Neuronal stem cell (in vitro differentiated cells): Measurements from ENCODE around the gene ANXA4.
A peak's percentile ranks its signal among the peaks of the same experiment; 100 is the strongest.

Source experiments
- DNase-seq: peaks from one replicate; pipeline ENCODE4 v3.0.0-alpha.2; 2013; ENCODE audit warnings: low spot score
- H2AFZ ChIP-seq: one replicate; pipeline ENCODE4 v1.6.1; 2013; ENCODE audit warnings: mild to moderate bottlenecking, low read length, inconsistent platforms
- H2AK5ac ChIP-seq: 2 replicates; pipeline ENCODE4 v1.6.1; 2013; ENCODE audit warnings: low read depth, mild to moderate bottlenecking, inconsistent platforms, low read length, moderate library complexity, mixed read lengths
- H2BK120ac ChIP-seq: 2 replicates; pipeline ENCODE4 v1.6.1; 2013; ENCODE audit warnings: low read depth, mild to moderate bottlenecking, inconsistent platforms, low read length, moderate library complexity, mixed read lengths
- H2BK12ac ChIP-seq: one replicate; pipeline ENCODE4 v1.6.1; 2013; ENCODE audit warnings: low read length, inconsistent platforms
- H2BK15ac ChIP-seq: 2 replicates; pipeline ENCODE4 v1.6.1; 2013; ENCODE audit warnings: mild to moderate bottlenecking, low read length, inconsistent platforms, mixed read lengths
- H2BK5ac ChIP-seq: one replicate; pipeline ENCODE4 v1.6.1; 2013; ENCODE audit warnings: inconsistent platforms, mild to moderate bottlenecking, low read length, moderate library complexity
- H3K14ac ChIP-seq: one replicate; pipeline ENCODE4 v1.6.1; 2013; ENCODE audit warnings: low read length, inconsistent platforms
- H3K18ac ChIP-seq: 2 replicates; pipeline ENCODE4 v1.6.1; 2013; ENCODE audit warnings: low read length, inconsistent platforms
- H3K23ac ChIP-seq: 2 replicates; pipeline ENCODE4 v1.6.1; 2013; ENCODE audit warnings: low read depth, mild to moderate bottlenecking, mixed read lengths, low read length, inconsistent platforms; ENCODE audit not compliant: poor library complexity
- H3K27ac ChIP-seq: replicated peaks from 3 replicates; pipeline ENCODE4 v1.5.1; 2013; ENCODE audit warnings: low read length, inconsistent platforms
- H3K27me3 ChIP-seq, 3 experiments: 2 replicates each; pipeline ENCODE4 v1.6.1; 2013; ENCODE audit warnings: low read length in 3 of 3, mild to moderate bottlenecking in 2 of 3, inconsistent platforms in 1 of 3, low read depth in 1 of 3, mixed read lengths in 1 of 3, moderate library complexity in 1 of 3; ENCODE audit not compliant: control insufficient read depth in 3 of 3, insufficient read depth in 3 of 3
- H3K36me3 ChIP-seq, 2 donors: replicated peaks in 1 of 2; 2 replicates each; pipeline ENCODE4 v1.6.1; 2013; ENCODE audit warnings: low read length in 2 of 2; ENCODE audit not compliant: control insufficient read depth in 2 of 2, insufficient read depth in 2 of 2
- H3K4ac ChIP-seq: 2 replicates; pipeline ENCODE4 v1.6.1; 2013; ENCODE audit warnings: inconsistent platforms, mild to moderate bottlenecking, low read length, moderate library complexity
- H3K4me1 ChIP-seq, 2 donors: 1 replicate in 1 of 2; 2 replicates in 1 of 2; pipeline ENCODE4 v1.6.1; 2013; ENCODE audit warnings: low read length in 2 of 2, low read depth in 1 of 2; ENCODE audit not compliant: control insufficient read depth in 2 of 2, insufficient read depth in 1 of 2
- H3K4me2 ChIP-seq: one replicate; pipeline ENCODE4 v1.6.1; 2013; ENCODE audit warnings: mild to moderate bottlenecking, low read length, inconsistent platforms; ENCODE audit not compliant: insufficient read depth, poor library complexity, severe bottlenecking
- H3K4me3 ChIP-seq, 2 donors: 2 replicates each; pipeline ENCODE4 v1.5.1; 2013; ENCODE audit warnings: low read length in 2 of 2, mild to moderate bottlenecking in 2 of 2, inconsistent platforms in 1 of 2, moderate library complexity in 1 of 2
- H3K79me1 ChIP-seq: one replicate; pipeline ENCODE4 v1.6.1; 2013; ENCODE audit warnings: low read depth, mild to moderate bottlenecking, inconsistent platforms, low read length, moderate library complexity
- H3K9ac ChIP-seq: one replicate; pipeline ENCODE4 v1.6.1; 2013; ENCODE audit warnings: mild to moderate bottlenecking, low read depth, low read length, inconsistent platforms; ENCODE audit not compliant: poor library complexity
- H3K9me3 ChIP-seq, 2 donors: replicated peaks in 1 of 2; 2 replicates each; pipeline versions ENCODE3 to v1.6.1; 2013; ENCODE audit warnings: low read length in 2 of 2, mild to moderate bottlenecking in 2 of 2, inconsistent platforms in 1 of 2, low read depth in 1 of 2, mixed read lengths in 1 of 2, moderate library complexity in 1 of 2; ENCODE audit not compliant: control insufficient read depth in 2 of 2, insufficient read depth in 1 of 2
- H4K8ac ChIP-seq: one replicate; pipeline ENCODE4 v1.6.1; 2013; ENCODE audit warnings: low read depth, mild to moderate bottlenecking, inconsistent platforms, low read length, moderate library complexity
- H4K91ac ChIP-seq: one replicate; pipeline ENCODE4 v1.6.1; 2013; ENCODE audit warnings: low read length, low read depth, mild to moderate bottlenecking, inconsistent platforms; ENCODE audit not compliant: poor library complexity
- WGBS, 2 donors: extraction: QIAGEN DNeasy Blood & Tissue Kit; methylation state at CpG; one replicate each; pipeline ENCODE4 v1.1.7; 2013; ENCODE audit warnings: missing lambda C conversion rate in 2 of 2, mixed read lengths in 1 of 2; ENCODE audit not compliant: insufficient read length in 2 of 2, insufficient replicate concordance in 1 of 2; ENCODE audit errors: extremely low coverage in 2 of 2; 5-methylcytosine and 5-hydroxymethylcytosine counted together

The ANXA4 gene

DNA sequence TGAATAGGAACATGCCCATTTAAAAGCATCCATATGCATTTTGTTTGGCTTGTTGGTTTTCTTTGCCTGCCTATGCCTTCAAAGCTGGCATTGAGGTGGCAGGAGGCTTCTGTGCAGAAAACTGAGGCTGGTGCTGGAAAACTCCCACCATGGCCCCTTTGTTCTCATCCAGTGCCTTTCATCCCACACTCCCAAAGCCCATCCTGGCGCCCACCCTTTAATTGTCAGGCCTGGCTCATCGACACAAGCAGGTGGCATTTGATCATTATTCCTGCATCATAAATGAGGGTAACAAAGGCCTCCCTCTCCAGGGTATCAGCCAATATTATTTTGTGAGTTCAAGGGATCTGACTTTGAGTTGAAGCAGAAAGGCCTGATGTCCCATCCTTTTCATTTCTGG, 24.7 kb upstream of the ANXA4 start:
- Histone ChIP-seq H3K4me2 (no peak overlapping the region), H2AFZ (no peak overlapping the region), H3K14ac (no peak overlapping the region), H2BK12ac (no peak overlapping the region), H3K79me1 (no peaks in the 10 kb centered on the region), H3K9ac (no peak overlapping the region), H2BK120ac (no peak overlapping the region), H4K8ac (no peak overlapping the region), H2BK5ac (no peak overlapping the region), H3K4me1 (peaks cover 6 to 10% of the 10 kb centered on the region in 2 donors), H3K27ac (no peak overlapping the region), H3K9me3 (peaks cover 0 to 2% of the 10 kb centered on the region in 2 donors), H3K4ac (no peak overlapping the region), H3K23ac (no peak overlapping the region), H3K4me3 (no peak overlapping the region), H3K18ac (no peak overlapping the region), H3K36me3 (peaks cover 0 to 2% of the 10 kb centered on the region in 2 donors), H3K27me3 (no peaks in the 10 kb centered on the region), H2AK5ac (no peak overlapping the region), H4K91ac (no peak overlapping the region), H2BK15ac (no peak overlapping the region)
- no peak for DNase-seq
- no CpG with 5 or more reads among the region's 2 CpGs for WGBS, 2 donors

DNA sequence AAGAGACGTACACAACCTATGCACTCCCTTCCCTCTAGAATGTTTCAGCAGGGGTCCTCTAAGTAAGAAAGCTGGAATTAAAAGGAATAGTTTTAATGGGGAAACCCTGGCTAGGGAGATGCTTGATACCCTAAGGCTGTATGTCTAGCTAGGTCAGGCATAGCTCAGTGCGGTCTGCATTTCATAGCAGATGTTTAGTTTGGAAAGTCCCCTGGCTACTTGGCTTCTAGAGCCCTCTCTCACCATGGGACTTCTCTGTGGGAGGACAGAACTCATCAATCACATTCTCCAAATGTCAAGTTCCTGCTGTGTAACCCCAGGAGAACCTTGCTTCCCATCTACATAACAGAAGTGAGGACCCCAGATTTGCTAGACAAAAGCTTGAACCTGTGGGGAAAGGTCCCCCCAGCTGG, 24.1 kb upstream of the ANXA4 start:
- WGBS, 2 donors: no CpG with 5 or more reads among the region's 2 CpGs
- Histone ChIP-seq H3K9ac (no peak overlapping the region), H4K91ac (no peak overlapping the region), H3K4me1 (peaks cover 6 to 10% of the 10 kb centered on the region in 2 donors), H2BK12ac (no peak overlapping the region), H2BK5ac (no peak overlapping the region), H3K4me3 (no peak overlapping the region), H3K27ac (no peak overlapping the region), H2BK120ac (no peak overlapping the region), H2AFZ (no peak overlapping the region), H2AK5ac (no peak overlapping the region), H3K9me3 (peaks cover 0 to 2% of the 10 kb centered on the region in 2 donors), H2BK15ac (no peak overlapping the region), H3K4ac (no peak overlapping the region), H3K79me1 (no peaks in the 10 kb centered on the region), H3K4me2 (no peak overlapping the region), H3K27me3 (no peaks in the 10 kb centered on the region), H4K8ac (no peak overlapping the region), H3K14ac (no peak overlapping the region), H3K18ac (no peak overlapping the region), H3K36me3 (peaks cover 0 to 2% of the 10 kb centered on the region in 2 donors), H3K23ac (no peak overlapping the region)
- DNase-seq: no peak

DNA sequence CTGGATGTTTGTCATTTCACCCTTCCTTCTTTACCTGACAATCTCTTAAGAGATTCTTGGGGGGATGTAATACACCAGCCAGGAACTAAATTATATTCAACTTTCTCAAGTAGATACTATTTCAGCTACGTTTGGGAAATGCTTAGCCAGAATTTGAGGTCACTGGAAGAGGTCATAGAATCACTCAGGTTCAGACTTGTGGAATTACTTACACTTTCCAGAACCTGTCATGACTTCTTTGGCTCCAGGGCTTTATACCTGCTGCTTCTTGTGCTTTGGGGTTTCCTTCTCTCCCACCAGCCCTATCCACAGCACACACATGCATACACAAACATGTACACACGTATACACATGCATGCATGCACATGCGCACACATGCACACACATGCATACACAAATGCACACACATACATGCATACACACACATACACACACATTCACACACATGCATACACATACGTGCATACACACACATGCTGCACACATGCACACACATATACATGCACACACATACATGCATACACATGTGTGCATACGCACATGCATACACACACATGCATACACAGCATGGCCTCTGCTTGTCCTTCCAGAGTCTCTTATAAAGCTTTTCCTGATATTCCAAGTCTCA, 23.5 kb upstream of the ANXA4 start:
- Histone ChIP-seq H4K91ac (no peak overlapping the region), H3K4me1 (peaks cover 6 to 10% of the 10 kb centered on the region in 2 donors), H2BK5ac (no peak overlapping the region), H3K4ac (no peak overlapping the region), H3K4me3 (peak overlapping the region in 1 of 2 donors; percentile 69), H3K18ac (no peak overlapping the region), H3K14ac (no peak overlapping the region), H2AK5ac (no peak overlapping the region), H3K79me1 (no peaks in the 10 kb centered on the region), H3K27ac (no peak overlapping the region), H2BK12ac (peak overlapping the region; percentile 47), H3K23ac (peak overlapping the region; percentile 26), H4K8ac (no peak overlapping the region), H2BK120ac (no peak overlapping the region), H2BK15ac (no peak overlapping the region), H3K4me2 (no peak overlapping the region), H3K36me3 (peaks cover 0 to 2% of the 10 kb centered on the region in 2 donors), H3K27me3 (no peaks in the 10 kb centered on the region), H3K9me3 (peaks cover 0 to 2% of the 10 kb centered on the region in 2 donors), H3K9ac (peak overlapping the region; percentile 65), H2AFZ (no peak overlapping the region)
- WGBS, 2 donors: no CpG with 5 or more reads among the region's 5 CpGs
- DNase-seq: no peak

DNA sequence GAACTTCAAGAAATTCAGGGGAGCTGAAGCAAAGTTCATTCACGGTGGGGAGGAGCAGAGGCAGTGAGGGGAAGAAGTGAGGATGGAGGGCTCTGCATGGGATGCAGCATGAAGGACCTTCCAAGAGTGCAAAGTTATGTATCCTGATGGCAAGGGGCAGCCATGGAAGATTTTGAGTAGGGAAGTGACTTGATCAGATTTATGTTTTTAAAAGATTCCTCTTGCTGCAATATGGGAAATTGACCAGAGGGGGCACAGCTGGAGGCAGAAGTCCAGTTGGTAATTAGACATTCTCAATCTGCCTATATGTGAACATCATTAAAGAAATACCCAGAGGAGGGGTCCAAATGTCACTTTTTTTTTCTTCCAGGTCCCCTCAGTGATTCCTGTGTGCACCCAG, 21.5 kb upstream of the ANXA4 start:
- no peak overlapping the region for H3K4me2 ChIP-seq
- no peak overlapping the region for H2AFZ ChIP-seq
- H4K8ac ChIP-seq: no peak overlapping the region
- WGBS, 2 donors: no CpG with 5 or more reads among the region's 1 CpG
- H3K36me3 ChIP-seq: peaks cover 0 to 2% of the 10 kb centered on the region in 2 donors
- no peak overlapping the region for H2BK12ac ChIP-seq
- H3K9me3 ChIP-seq: peaks cover 0 to 2% of the 10 kb centered on the region in 2 donors
- H3K18ac ChIP-seq: no peak overlapping the region
- H3K4me3 ChIP-seq: no peak overlapping the region
- H3K4me1 ChIP-seq: peaks cover 3% of the 10 kb centered on the region in 2 donors
- H2AK5ac ChIP-seq: no peak overlapping the region
- no peak overlapping the region for H3K4ac ChIP-seq
- H3K79me1 ChIP-seq: no peaks in the 10 kb centered on the region
- no peak overlapping the region for H3K27ac ChIP-seq
- no peaks in the 10 kb centered on the region for H3K27me3 ChIP-seq
- no peak overlapping the region for H2BK15ac ChIP-seq
- no peak overlapping the region for H2BK120ac ChIP-seq
- H2BK5ac ChIP-seq: no peak overlapping the region
- no peak for DNase-seq
- H3K23ac ChIP-seq: no peak overlapping the region
- H3K9ac ChIP-seq: no peak overlapping the region
- no peak overlapping the region for H4K91ac ChIP-seq
- H3K14ac ChIP-seq: no peak overlapping the region
